AG04450 (cell line): ENCODE data around the gene GMPS. TPM values are rescaled to one million over a fixed set of nuclear protein-coding genes. Genes with fewer than 3 reads are reported as not detected.

Experiments used
- CTCF ChIA-PET: fragments of 300-600, 350-600 bp; formaldehyde crosslinking; extraction: SDS; loops from one replicate; lab custom pipeline; 2022; ENCODE audit warnings: antibody characterized with exemption, inconsistent platforms; lab: Charles Lee
- POLR2A ChIA-PET: fragments of 350-600 bp; formaldehyde crosslinking; extraction: SDS; loops from one replicate; lab custom pipeline; 2021; ENCODE audit warnings: antibody characterized with exemption, inconsistent platforms; lab: Yijun Ruan, JAX
- DNase-seq: peaks from one replicate; pipeline ENCODE4 v3.0.0-alpha.2; 2011; ENCODE audit warnings: low read depth, low spot score
- H3K27ac ChIP-seq: one replicate; pipeline ENCODE4 v1.5.1; 2012; ENCODE audit warnings: low read depth, low read length, control low read depth
- H3K27me3 ChIP-seq: one replicate; pipeline ENCODE4 v1.6.0; 2012; ENCODE audit warnings: low read length; ENCODE audit not compliant: control insufficient read depth, insufficient read depth
- H3K4me3 ChIP-seq: 2 replicates; pipeline ENCODE4 v1.5.1; 2011; ENCODE audit warnings: mild to moderate bottlenecking, low read depth, low read length, control low read depth
- H3K9me3 ChIP-seq: 2 replicates; pipeline ENCODE4 v1.5.1; 2012; ENCODE audit warnings: low read length; ENCODE audit not compliant: control insufficient read depth, insufficient read depth
- polyA plus RNA-seq: library from polyadenylated mRNA; depleted of rRNA; stranded (reverse); fragments of >200 nt; gene quantifications from 2 replicates; pipeline ENCODE4 v1.2.3, GENCODE V29; 2011
- TF ChIP-seq, protein P1 (sequence below): IDR thresholded peaks from 2 replicates; pipeline ENCODE4 v1.5.1; 2011; ENCODE audit warnings: low read depth, low read length, control low read depth, inconsistent platforms

Gene GMPS
- polyA plus RNA-seq, 1 experiment, result 69.2 TPM

DNA sequence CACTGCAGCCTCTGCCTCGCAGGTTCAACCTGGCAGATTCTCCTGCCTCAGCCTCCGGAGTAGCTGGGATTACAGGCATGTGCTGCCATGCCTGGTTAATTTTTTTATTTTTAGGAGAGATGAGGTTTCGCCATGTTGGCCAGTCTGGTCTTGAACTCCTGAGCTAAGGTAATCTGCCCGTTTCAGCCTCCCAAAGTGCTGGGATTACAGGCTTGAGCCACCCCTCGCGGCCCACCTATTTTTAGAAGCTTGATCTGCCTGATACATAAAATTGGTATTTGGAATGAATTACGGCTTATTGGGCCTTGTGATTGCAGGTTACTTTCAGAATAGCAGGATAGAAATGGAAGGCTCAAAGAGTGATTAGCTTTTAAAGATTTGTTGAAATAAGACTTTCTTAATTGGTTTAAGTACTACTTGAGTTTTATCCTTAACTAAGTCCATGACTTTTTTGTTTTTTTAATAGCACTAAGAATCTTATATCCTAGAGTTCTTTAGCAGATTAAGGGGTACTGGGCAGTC is 25.0 kb downstream of the GMPS start:
- Histone ChIP-seq H3K27ac (no peak overlapping the region), H3K4me3 (no peak overlapping the region), H3K9me3 (no peaks in the 10 kb centered on the region), H3K27me3 (no peaks in the 10 kb centered on the region)
- DNase-seq, result no peak
- ChIA-PET POLR2A (no interaction called here), CTCF (interaction anchor here (1.1 kb wide), 1 partner anchor 89 kb away, joined by 7 read pairs; the partner anchor contains the start of gene C3orf33)
- TF ChIP-seq, protein P1, sequence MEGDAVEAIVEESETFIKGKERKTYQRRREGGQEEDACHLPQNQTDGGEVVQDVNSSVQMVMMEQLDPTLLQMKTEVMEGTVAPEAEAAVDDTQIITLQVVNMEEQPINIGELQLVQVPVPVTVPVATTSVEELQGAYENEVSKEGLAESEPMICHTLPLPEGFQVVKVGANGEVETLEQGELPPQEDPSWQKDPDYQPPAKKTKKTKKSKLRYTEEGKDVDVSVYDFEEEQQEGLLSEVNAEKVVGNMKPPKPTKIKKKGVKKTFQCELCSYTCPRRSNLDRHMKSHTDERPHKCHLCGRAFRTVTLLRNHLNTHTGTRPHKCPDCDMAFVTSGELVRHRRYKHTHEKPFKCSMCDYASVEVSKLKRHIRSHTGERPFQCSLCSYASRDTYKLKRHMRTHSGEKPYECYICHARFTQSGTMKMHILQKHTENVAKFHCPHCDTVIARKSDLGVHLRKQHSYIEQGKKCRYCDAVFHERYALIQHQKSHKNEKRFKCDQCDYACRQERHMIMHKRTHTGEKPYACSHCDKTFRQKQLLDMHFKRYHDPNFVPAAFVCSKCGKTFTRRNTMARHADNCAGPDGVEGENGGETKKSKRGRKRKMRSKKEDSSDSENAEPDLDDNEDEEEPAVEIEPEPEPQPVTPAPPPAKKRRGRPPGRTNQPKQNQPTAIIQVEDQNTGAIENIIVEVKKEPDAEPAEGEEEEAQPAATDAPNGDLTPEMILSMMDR, result no peak

DNA sequence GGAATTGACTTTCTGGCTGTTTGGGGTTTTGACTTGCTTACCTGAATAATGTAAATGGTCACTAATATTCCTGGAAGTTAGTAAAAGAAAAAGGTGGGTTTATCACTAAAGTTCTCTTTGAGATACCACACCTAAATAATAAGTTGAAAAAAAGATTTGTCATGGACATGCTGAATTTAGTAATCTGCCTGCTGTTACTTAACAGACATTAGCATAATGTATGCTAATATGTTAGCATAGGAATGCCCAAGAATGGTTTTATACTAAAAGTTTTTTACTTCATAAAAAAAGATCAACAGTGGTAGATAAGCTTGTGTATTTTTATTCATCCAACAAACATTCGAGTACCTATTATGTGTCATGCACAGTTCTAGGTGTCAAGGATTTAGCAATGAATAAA is 36.5 kb downstream of the GMPS start:
- CTCF ChIA-PET, result interaction anchor here (1.2 kb wide), 1 partner anchor 101 kb away, joined by 3 read pairs; the partner anchor contains the start of gene C3orf33
- DNase-seq, result no peak
- POLR2A ChIA-PET, result no interaction called here
- no peak overlapping the region for H3K4me3 ChIP-seq
- H3K9me3 ChIP-seq, result no peaks in the 10 kb centered on the region
- H3K27ac ChIP-seq, result no peak overlapping the region
- TF ChIP-seq, protein P1, result no peak
- H3K27me3 ChIP-seq, result no peaks in the 10 kb centered on the region

DNA sequence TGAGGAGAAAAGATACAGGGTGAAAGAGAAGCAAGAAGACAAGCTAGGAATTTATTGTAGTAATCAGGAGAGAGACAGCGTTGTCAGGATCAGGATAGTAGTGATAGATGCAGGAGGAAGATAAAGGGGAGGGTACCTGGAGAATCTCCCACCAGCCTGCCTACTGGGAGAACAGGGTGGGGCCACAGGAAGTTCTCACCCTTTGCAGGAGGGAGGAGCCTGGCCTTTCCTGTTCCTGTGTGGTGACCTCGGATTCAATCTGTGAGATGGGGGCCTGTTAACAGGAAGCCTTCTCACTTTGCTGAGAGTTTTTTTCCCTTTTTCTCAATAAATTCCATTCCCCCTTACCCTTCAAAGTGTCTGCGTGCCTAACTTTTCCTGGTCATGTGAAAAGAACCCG is 37.6 kb downstream of the GMPS start:
- no peak overlapping the region for H3K27ac ChIP-seq
- no peak for DNase-seq
- POLR2A ChIA-PET, result no interaction called here
- TF ChIP-seq, protein P1, result no peak
- H3K4me3 ChIP-seq, result no peak overlapping the region
- CTCF ChIA-PET, result no interaction called here
- H3K27me3 ChIP-seq, result no peaks in the 10 kb centered on the region
- no peaks in the 10 kb centered on the region for H3K9me3 ChIP-seq

DNA sequence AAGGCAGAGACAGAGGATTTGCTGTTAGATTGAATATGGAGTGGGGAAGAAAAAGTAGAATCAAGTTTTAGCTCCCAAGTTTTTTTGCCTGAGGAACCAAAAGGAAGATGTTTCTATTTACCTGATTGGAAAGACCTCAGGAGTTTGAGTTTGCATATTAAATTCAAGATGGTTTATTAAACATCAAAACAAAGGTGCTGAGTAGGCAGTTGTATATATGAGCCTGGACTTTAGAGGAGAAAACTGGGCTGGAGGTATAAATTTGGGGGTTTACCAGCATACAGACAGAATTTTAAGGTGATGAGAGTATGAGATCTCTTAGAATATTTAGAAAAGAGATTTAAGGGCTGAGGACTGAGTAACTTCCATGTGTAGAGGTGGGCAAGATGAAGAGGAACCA is 38.2 kb downstream of the GMPS start:
- POLR2A ChIA-PET, result no interaction called here
- DNase-seq, result no peak
- CTCF ChIA-PET, result no interaction called here
- H3K27ac ChIP-seq, result no peak overlapping the region
- H3K27me3 ChIP-seq, result no peaks in the 10 kb centered on the region
- H3K4me3 ChIP-seq, result no peak overlapping the region
- H3K9me3 ChIP-seq, result no peaks in the 10 kb centered on the region
- TF ChIP-seq, protein P1, result no peak

DNA sequence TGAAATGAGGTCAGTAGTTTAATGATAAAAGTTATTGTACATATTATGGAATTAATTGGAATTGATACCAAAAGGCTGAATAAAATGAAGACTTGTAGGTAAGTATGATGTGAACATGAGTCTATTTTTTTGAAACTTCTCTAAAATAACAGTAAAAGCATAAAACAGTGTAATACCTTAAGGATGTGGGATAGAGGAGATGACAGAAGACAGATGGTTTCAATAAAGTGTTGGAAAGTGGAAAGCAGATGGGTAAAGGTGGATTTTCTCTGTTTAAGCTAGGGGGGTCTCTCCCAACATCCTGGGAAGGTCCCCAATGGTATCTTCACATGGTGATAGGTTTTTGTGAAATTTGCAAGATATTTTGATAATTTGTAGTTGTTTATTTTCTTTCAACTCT is 41.6 kb downstream of the GMPS start:
- TF ChIP-seq, protein P1, result no peak
- CTCF ChIA-PET, result no interaction called here
- POLR2A ChIA-PET, result no interaction called here
- no peak overlapping the region for H3K4me3 ChIP-seq
- H3K27ac ChIP-seq, result no peak overlapping the region
- H3K27me3 ChIP-seq, result no peaks in the 10 kb centered on the region
- no peaks in the 10 kb centered on the region for H3K9me3 ChIP-seq
- DNase-seq, result no peak
